ENCODE results near the gene MYH6. TPM values are rescaled to one million over a fixed set of nuclear protein-coding genes. Genes with fewer than 3 reads are reported as not detected.

MYH6 gene
- polyA plus RNA-seq, 1 experiment, result not detected

- Histone ChIP-seq H3K27ac (ENCODE audit: low read depth, low read length) (no peak overlapping the region), H3K4me3 (ENCODE audit: low read depth, low read length) (no peak overlapping the region), H3K9me3 (ENCODE audit: control insufficient read depth, insufficient read depth, low read length) (no peaks in the 10 kb centered on the region), H3K27me3 (ENCODE audit: control insufficient read depth, insufficient read depth, low read length) (peaks cover 39% of the 10 kb centered on the region)
- POLR2A ChIA-PET, result no interaction called here
- DNase-seq (ENCODE audit: low read depth, low spot score), result no peak
- TF ChIP-seq CTCF (IDR thresholded peaks at IDR 0.05; ENCODE audit: low read depth, low read length), result no peak
- CTCF ChIA-PET, result interaction anchor here (4.8 kb wide), 1 partner anchor 52 kb away, joined by 138 read pairs; the partner anchor contains the start of gene PABPN1
Observed at GRCh38 chr14:23377198-23377550, 30.9 kb downstream of the MYH6 start.

- no peak within 1 kb of the TSS for H3K4me3 ChIP-seq (ENCODE audit: low read depth, low read length)
- no peak within 1 kb of the TSS for H3K27ac ChIP-seq (ENCODE audit: low read depth, low read length)
- H3K9me3 ChIP-seq (ENCODE audit: control insufficient read depth, insufficient read depth, low read length), result no peaks in the 10 kb centered on the region
- no peak for DNase-seq (ENCODE audit: low read depth, low spot score)
- H3K27me3 ChIP-seq (ENCODE audit: control insufficient read depth, insufficient read depth, low read length), result peaks cover 40% of the 10 kb centered on the region
- CTCF ChIA-PET, result interaction anchor here (0.6 to 1.0 kb wide), 3 partner anchors 48 to 184 kb away, joined by 3 to 5 read pairs (median 5); no protein-coding TSS in a partner anchor
- POLR2A ChIA-PET, result no interaction called here
- no peak for TF ChIP-seq CTCF (IDR thresholded peaks at IDR 0.05; ENCODE audit: low read depth, low read length)
Observed at GRCh38 chr14:23376482-23377197, 31.4 kb downstream of the MYH6 start, which contains the start of gene CMTM5. Gene CMTM5 (plus strand): TSS chr14:23377046. CDS start chr14:23377252, 206 bp downstream.

GRCh38 chr14:23375527-23376251 lies 32.4 kb downstream of the MYH6 start:
- H3K4me3 ChIP-seq (ENCODE audit: low read depth, low read length), result no peak overlapping the region
- POLR2A ChIA-PET, result interaction anchor here (1.3 kb wide), 1 partner anchor 54 kb away, joined by 3 read pairs; no protein-coding TSS in a partner anchor
- CTCF ChIA-PET, result interaction anchor here (0.6 to 1.0 kb wide), 3 partner anchors 49 to 185 kb away, joined by 4 to 5 read pairs (median 5); no protein-coding TSS in a partner anchor
- H3K27me3 ChIP-seq (ENCODE audit: control insufficient read depth, insufficient read depth, low read length), result peaks cover 42% of the 10 kb centered on the region
- no peak for DNase-seq (ENCODE audit: low read depth, low spot score)
- no peak for TF ChIP-seq CTCF (IDR thresholded peaks at IDR 0.05; ENCODE audit: low read depth, low read length)
- H3K27ac ChIP-seq (ENCODE audit: low read depth, low read length), result no peak overlapping the region
- no peaks in the 10 kb centered on the region for H3K9me3 ChIP-seq (ENCODE audit: control insufficient read depth, insufficient read depth, low read length)

GRCh38 chr14:23373041-23373440 lies 35.0 kb downstream of the MYH6 start:
- Histone ChIP-seq H3K9me3 (ENCODE audit: control insufficient read depth, insufficient read depth, low read length) (no peaks in the 10 kb centered on the region), H3K4me3 (ENCODE audit: low read depth, low read length) (no peak overlapping the region), H3K27ac (ENCODE audit: low read depth, low read length) (no peak overlapping the region), H3K27me3 (ENCODE audit: control insufficient read depth, insufficient read depth, low read length) (peaks cover 36% of the 10 kb centered on the region)
- CTCF ChIA-PET, result interaction anchor here (0.6 kb wide), 1 partner anchor 101 kb away, joined by 4 read pairs; no protein-coding TSS in a partner anchor
- no peak for DNase-seq (ENCODE audit: low read depth, low spot score)
- TF ChIP-seq CTCF (IDR thresholded peaks at IDR 0.05; ENCODE audit: low read depth, low read length), result no peak
- POLR2A ChIA-PET, result no interaction called here

- Histone ChIP-seq H3K4me3 (ENCODE audit: low read depth, low read length) (no peak within 1 kb of the TSS), H3K27ac (ENCODE audit: low read depth, low read length) (no peak within 1 kb of the TSS), H3K27me3 (ENCODE audit: control insufficient read depth, insufficient read depth, low read length) (peaks cover 31% of the 10 kb centered on the region), H3K9me3 (ENCODE audit: control insufficient read depth, insufficient read depth, low read length) (no peaks in the 10 kb centered on the region)
- CTCF ChIA-PET, result no interaction called here
- DNase-seq (ENCODE audit: low read depth, low spot score), result no peak
- no peak for TF ChIP-seq CTCF (IDR thresholded peaks at IDR 0.05; ENCODE audit: low read depth, low read length)
- POLR2A ChIA-PET, result no interaction called here
Observed at GRCh38 chr14:23372509-23372908, 35.6 kb downstream of the MYH6 start, which contains the start of gene IL25. Gene IL25 (plus strand): TSS chr14:23372809.
